ENCODE data around the gene FUT3.
"Not testable (repeated sequence)": the region's sequence is repeated elsewhere in the genome, so short reads cannot be mapped to it uniquely, and the experiment has no call there.

The FUT3 gene

DNA sequence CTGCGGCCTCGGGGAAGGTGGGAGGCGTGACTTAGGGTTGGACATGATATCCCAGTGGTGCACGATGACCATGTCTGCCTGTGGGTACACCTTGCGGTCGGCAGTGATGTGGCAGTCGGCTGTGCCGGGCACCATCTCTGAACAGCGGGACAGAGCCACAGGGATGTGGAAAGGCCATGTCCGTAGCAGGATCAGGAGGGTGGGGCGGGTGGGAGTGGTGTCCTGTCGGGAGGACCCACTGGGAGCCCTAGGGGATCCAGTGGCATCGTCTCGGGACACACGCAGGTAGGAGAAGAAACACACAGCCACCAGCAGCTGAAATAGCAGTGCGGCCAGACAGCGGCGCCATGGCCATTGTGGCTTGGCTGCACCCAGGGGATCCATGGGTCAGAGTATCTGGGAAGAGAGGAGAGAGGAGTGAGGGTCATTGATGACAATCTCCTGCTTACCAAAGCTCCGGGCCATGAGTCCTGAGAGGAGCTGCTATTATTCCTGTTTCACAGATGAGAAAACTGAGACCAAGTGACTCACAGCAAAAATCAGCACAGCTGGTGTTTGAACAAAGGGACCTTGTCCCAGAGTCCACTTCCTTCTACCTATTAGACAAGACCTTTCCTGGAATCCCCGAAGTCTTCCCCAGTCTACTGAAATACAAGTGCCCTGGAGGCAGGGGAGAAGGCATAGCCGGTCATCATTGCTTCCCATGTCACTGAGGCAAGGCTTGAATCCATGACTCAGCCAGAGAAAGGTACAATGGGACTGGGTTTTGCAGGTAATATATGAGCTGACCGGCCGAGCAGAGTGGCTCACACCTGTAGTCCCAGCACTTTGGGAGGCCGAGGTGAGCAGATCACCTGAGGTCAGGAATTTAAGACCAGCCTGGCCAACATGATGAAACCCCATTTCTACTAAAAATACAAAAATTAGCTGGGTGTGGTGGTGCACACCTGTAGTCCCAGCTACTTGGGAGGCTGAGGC lies 6.5 kb downstream of the FUT3 start:
- no peak for DNase-seq

DNA sequence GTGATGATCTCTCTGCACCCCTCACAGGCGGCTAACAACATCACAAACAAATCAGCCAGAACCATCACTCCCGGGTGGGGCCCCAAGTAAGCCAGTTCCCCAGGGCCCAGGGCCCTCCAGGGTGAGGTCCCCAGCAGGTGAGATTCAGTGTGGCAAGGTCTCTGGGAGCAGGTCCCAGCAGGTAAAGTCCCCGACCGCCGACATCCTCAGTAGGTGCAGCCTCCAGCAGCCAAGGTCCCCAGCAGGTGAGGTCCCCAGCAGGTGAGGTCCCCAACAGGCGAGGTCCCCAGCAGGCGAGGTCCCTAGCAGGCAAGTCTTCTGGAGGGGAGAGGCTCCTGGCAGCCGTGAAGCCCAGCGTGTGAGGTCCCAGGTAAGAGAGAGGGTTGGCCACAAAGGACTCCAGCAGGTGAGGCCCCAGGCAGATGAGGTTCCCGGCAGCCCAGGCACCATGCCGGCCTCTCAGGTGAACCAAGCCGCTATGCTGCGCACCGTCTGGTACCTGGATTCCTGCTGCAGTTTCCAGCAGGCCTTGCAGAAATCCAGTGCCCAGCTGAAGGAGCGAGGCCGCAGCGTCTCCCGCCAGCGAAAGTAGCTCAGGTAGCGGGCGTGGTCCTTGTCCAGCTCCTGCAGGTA lies 7.8 kb downstream of the FUT3 start:
- no peak for DNase-seq

DNA sequence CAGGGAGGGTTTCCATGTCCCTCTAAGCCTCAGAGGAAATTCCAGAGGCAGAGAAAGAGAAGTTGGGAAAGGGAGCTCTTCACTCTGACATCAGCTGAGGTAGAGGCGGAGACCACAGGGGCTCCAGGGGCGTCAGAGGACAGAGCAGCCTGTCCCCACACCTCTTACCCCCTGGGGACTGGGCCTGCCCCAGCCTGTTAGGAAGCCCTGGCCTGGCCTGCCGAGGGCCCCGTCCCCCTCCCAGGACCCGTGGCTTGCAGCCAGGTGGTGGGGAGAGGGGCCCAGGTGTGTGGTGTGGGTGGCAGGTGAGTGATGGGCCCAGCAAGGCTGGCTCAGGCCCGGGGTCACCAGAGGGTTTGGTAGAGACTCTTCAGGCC lies 9.5 kb downstream of the FUT3 start:
- not testable (repeated sequence) for DNase-seq

DNA sequence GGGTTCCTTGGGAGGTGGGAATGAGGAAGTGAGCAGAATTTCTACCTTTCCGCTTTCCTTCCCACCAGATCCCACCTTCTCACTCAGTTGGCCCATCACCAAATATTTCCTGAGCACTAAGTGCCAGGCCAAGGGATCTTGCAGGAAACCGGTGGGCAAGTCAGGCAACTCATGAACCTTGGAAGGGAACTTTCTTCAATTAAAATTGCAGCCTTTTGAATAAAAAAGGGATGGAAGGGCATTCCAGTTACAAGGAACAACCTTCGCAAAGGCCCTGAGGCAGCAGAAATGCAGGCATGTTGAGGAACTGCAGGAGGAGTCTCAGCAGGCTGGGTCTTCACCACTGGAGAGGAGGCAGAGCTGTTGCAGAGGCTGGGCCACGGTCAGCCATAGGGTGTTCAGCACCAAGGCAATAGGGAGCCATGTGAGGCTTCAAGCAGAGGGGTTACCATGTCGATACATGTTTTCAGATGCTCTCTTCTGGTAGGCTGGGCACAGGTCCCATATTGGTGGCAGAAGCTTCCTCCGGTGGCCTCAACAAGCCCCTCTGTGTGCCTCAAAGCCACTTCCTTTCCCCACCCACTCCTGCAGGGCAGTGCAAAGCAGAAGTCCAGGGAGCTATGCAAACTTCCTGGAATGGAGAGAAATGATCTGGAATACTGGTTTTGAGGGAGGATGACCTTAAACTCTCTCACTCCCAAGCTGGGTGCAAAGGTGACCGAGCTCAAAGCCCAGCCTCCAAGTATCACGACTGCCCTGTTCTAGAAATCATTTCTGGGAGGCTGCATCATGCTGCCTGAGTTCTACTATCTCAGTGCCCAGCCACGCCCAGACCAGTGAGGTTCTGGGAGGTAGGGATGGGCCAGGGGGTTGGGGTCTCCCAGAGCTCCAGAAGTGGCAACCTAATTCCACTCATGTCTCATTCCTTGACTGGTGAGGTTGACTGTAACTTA lies 11.9 kb downstream of the FUT3 start, which contains the start of gene FUT6:
TSS of gene FUT6 (minus strand) at position 638 of the 953 bp plus-strand sequence. CDS start 7,135 bp downstream, outside the sequence.
- DNase-seq = no peak

DNA sequence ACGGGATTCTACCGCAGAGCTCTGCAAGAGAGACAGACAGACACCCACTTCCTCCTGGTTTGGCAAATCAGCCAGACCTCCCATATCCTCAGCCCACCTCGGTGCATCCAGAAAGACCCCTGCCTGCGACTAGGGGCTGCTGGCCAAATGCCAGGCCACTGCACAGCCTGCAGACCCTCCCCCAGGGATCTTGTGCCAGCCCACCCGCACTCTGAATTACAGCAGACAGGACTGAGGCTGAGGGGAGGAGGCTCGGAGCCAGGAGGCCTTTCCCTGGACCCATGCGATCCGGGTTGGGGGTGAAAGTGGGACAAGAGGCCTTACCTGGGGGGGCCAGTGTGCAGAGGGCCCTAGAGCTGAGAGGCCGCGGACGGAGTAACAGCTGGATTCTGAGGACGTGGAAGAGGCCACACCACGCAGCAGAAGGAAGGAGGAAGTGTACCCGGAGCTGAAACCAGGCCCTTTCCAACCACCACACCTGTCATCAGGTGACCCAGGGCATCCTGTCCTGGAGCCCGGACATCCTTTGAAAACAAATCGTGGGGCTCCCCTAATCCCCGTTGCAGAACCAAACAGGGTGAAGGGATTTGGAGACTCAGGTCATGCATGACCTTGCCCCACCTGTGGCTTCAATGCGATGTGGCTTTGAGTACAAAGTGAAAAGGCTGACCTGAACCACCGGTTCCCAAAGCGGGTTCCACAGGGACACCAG lies 12.7 kb downstream of the FUT3 start:
- DNase-seq = no peak

DNA sequence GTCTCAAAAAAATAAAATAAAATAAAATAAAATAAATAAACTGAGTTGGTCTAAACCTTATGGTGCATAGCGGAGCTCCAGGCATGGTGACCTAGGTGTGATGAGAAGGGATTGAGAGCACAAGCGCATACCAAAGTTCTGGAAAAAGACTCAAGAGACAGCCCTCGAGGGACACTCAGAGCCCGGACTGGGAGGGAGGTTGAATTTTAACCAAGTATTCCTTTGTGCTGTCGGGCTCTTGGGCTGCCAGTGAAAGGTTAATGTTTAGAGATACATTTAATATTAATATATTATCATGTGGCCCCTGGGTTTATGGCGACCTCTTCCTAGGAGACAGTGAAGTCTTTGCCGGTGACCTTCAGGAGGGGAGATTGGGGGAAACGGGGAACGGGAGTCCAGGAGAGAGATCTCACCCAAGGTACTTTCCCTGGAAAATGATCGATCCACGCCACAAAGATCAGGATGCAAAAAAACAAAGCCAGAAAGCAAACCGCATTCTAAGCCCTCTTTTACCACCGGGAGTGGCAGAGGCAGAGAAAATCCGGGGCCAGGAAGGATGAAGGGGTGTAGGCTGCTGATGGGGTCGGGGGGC lies 13.4 kb downstream of the FUT3 start:
- no peak for DNase-seq

DNA sequence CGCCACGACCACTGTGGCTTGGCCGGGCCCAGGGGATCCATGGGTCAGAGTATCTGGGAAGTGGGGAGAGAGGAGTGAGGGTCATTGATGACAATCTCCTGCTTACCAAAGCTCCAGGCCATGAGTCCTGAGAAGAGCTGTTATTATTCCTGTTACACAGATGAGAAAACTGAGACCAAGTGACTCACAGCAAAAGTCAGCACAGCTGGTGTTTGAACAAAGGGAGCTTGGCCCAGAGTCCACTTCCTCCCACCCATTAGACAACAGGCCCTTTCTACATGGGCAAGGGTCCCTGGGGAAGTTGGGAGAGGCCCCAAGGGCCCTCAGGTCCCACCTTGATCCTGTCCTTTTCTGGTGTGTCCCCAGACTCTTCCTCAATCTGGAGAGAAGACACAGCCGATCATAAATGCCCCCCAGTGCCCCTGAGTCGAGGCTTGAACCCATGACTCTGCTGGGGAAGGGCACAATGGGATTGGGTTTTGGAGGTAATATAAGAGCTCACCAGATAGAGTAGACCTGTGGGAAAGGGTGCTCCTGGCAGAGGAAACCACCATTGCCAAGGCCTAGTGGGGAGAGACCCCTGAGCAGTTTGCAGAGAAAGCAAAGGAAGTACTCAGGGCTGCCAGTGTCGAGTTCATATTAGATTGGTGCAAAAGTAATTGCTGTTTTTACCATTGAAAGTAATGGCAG lies 18.6 kb downstream of the FUT3 start:
- no peak for DNase-seq

DNA sequence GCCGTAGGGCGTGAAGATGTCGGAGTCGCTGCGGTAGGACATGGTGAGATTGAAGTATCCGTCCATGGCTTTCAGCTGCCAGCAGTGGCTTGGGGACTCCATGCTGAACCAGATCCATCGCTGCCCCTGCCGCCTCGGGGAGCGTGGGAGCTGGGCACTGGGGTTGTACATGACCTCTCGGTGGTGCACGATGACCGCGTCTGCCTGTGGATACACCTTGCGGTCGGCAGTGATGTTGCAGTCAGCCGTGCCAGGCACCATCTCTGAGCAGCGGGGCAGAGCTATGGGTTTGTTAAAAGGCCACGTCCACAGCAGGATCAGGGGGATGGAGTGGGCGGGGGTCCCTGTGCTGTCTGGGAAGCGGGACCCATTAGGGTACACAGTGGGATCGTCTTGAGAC lies 19.2 kb downstream of the FUT3 start:
- DNase-seq = no peak

DNA sequence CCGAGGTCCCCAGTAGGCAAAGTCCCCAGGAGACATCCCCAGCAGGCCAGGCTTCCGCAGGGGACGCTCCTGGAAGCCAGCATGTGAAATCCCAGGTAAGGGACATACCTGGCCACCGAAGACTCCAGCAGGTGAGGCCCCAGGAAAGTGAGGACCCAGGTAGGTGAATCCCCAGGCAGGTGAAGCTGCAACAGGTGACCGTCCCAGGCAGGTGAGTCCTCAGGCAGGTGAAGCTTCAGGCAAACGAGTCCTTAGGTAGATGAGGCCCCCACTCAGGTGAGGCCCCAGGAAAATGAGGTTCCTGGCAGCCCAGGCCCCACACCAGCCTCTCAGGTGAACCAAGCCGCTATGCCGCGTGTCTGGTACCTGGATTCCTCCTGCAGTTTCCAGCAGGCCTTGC lies 20.1 kb downstream of the FUT3 start:
- no peak for DNase-seq

DNA sequence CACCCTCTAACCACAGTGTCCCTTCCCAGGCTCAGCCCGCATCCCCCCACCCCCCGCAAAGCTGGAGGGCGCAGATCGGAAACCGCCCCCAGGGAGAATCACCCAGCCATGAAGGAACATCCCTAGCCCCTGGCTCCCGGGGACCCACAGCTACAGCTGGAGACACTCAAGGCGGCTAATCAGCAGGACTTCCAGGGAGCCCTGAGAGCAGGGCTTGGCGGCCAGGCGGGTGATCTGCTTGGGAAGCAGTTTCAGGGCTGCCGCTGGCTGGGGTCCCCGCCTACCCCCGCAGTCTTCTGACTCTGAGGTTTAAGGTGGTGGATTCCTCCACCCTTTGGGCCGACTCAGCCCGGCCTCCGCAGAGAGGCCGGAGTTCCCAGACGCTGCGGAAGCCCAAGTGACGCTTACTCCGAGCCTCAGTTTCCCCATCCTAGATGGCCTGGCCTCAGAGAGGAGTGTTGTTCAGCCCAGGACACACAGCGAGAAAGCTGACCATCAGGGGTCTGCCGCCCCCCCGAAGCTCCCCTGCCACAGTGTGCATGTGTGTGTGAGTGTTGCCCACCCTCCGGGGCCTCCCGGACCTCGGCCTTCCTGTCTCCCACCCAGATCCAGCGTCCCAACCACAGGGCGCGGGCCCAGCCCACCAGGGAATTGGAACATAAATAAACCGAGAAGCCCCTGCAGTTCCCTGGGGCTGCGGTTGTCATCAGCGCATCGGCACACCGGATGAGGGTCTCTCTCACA lies 21.5 kb downstream of the FUT3 start:
- DNase-seq = no peak

DNA sequence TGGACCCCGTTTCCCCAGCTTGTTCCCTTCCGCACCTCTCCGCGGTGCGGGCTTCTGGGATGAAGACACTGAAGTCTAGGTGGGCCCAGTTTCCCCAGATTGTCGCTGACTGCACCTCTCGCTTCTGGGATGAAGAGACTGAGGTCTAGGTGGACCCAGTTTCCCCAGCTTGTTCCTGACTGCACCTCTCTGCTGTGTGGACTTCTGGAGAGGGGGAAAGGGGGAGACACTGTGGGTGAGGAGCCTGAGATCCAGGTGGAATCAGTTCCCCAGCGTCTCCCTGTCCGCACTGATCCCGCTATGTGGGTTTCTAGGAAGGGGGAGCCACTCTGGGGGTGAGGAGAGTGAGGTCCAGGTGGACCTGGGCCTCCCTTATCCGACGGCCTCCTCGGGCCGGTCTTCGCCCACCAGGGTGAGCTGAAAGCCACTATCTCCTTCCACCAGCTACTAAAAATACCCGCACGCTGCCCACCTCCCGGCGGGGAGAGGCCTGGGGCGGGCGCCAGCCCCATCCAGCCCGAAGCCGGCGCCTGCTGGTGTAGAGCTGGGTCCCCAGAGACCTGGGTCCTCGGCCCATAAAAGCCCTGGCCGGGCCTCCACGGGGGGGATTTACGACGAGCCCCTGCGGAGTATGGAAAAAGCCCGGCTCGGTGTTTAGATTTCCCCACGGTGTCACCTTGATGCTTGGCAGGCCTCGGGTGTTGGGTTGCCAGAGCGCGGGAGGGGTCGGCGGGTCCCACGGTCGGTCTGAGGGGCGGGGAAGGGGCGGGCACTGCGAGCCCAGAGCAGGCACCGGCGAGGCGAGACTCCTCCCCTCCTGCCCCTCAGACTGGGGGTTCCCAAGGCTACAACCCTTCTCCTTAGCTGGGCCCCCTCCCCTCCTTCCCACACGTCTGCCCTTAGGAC lies 22.3 kb downstream of the FUT3 start:
- peak in 3 of 6 experiments; percentile 6 to 31 (median 8) for DNase-seq

DNA sequence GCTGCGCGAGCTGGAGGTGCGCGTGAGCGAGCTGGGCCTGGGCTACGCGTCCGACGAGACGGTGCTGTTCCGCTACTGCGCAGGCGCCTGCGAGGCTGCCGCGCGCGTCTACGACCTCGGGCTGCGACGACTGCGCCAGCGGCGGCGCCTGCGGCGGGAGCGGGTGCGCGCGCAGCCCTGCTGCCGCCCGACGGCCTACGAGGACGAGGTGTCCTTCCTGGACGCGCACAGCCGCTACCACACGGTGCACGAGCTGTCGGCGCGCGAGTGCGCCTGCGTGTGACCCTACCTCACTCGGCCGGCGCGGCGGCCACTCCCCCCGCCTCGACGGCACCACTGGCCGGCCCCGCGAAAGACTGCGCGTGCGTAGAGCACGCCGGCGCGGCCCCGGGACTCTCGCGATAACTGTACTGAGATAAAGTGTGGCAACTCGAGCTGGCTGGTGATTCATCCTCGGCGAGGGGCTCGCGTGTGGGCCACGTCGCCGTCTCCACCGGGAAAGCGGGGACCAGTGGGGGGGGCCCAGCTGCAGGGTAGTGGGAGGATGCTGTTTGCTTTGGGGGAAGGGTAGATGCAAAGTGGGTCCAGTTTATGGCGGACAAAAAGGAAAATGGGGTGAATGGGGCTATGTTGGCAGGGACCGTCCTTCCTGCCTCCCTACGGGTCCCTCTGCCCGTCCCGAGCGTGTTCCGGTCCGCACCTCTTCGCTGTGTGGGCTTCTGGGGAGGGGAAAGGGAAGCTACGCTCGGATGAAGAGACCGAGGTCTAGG lies 23.2 kb downstream of the FUT3 start:
- peak; percentile 87 to 96 (median 92) for DNase-seq

DNA sequence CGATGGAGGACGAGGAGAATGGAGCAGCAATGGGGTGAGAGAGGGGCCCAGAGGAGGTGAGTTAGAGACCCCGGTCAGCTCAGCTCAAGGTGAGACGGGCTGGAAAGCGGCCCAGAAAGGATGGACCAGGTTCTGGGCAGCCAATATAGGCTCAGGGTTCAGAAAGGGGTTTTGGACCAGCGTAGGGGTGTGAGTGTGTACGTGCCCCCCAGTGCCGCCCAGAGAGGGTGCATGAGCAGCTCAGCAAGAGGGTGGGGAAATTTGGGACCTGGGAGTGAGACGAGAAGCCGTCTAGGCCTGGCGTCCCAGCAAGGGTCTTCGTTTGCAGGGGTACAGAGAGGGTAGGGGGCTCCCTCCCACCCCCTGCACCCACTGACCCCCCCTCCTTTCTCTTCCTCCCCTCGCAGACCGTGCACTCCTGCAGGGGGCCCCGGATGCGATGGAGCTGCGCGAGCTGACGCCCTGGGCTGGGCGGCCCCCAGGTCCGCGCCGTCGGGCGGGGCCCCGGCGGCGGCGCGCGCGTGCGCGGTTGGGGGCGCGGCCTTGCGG lies 23.8 kb downstream of the FUT3 start:
- no peak for DNase-seq

DNA sequence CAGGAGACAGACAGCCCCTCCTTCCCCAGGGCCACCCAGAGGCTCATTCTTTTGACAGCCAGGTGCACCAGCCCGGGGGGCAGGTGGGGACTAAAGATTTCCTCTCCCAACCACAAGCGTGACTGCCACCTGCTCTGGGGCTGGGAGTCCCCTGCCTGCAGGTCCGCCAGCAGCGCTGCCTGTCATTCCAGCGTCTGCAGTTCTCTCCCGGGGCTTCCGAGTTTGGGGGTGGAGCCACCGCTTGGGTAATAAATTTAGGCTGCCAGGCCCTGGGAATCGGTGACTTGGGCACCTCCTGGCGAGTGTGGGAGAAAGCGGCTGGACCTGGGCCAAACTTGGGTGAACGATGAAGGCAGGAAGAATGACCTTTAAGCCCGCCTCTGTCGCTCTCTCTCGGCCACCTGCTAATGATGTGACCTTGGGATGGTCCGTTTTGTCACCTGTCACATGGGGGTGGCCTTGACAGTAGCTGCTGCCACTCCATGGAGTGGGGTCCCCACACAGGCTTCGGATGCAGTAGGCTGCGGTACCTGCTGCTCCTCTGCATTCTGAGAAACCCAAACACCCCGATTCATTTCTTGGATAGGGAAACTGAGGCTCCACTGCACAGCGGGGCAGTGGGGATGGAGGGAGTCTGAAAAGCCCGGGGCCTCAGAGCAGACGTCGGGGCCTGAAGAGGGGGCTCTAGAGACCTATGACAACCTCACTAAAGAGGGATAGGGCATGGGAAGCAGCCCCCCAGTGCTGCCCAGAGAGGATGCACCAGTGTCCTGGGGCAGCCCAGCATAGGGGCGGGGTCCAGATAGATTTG lies 24.5 kb downstream of the FUT3 start:
- peak in 5 of 6 experiments; percentile 10 to 37 (median 17) for DNase-seq

DNA sequence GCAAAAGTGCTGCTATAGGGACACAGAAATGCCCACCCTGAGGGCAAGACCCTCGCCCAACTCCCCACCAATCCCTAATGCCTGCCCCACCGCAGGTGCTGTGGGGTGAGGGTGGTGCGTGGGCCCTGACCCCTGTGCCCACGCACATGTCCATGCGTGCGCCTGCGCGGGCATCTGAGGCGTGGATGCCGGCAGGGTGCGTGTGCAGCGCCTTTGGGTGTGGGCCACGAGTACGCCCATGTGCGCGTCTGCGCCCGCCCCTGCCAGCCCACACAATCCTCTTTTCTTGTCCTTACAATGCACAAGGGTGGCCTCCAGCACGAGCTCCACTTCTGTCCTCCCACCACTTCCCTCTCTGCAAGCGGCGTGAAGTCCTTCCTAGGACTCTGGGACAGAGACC lies 26.1 kb downstream of the FUT3 start:
- DNase-seq = no peak

DNA sequence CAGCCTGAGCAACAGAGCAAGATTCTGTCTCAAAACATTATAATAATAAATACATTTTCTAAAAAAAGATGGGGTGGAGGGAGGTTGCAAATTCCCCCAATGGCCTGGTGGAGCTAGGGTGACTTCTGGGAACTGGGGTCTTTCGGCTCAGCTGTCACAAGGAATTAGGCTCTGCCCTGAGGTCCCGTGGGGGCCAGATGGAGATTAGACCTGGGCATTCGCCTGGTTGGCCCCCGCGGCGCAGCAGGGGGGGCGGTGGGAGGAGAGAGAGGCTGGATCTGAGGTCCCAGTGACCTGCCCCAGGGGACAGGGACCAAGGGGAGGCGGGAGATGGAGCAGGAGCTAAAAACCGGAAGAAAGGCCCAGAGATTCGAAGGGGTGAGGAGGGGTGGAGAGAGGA lies 26.5 kb downstream of the FUT3 start:
- no peak for DNase-seq

DNA sequence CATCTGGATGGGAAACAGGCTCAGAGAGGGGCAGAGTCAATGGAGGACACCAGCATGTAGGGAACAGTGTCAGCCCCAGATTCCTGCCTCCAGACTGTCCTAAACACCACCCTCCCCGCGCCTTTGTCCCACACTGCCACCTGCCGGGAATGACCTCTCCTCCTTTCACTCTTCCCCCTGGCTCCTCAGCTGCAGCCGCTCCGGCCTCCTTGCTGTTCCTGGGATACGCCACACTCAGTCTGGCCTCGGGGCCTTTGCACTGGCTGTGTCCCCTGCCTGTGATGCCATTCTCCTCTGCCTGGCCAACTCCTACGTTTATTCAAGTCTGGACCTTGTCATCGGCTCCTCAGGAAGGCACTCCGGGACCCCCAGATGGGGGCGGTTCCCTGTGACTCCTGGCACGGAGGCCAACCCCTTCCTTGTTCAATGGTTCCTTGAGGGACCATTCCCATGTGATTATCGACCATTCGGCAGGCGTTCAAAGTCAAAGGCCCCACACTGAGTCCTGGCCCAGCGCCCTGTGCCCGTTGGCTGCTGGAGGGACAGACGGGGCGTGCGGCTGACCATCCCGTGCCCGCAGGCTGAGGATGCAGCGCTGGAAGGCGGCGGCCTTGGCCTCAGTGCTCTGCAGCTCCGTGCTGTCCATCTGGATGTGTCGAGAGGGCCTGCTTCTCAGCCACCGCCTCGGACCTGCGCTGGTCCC lies 27.5 kb downstream of the FUT3 start:
- DNase-seq = no peak

Measured in stimulated activated naive CD4-positive, alpha-beta T cell (primary cell).